Activated naive CD8-positive, alpha-beta T cell treated with anti-CD3 and anti-CD28 coated beads, Interleukin-2, amount 50 U/mL, for 16 hours (primary cell): ENCODE data around the gene KBTBD6.
"Not testable (repeated sequence)": the region's sequence is repeated elsewhere in the genome, so short reads cannot be mapped to it uniquely, and the experiment has no call there.

Source experiments
- DNase-seq: peaks from one replicate; pipeline ENCODE4 v3.0.0-alpha.2; 2020; ENCODE audit warnings: low read depth, low spot score

The KBTBD6 gene

GRCh38 chr13:41133951-41134350, 1.3 kb upstream of the KBTBD6 start:
- DNase-seq = no peak

- not testable (repeated sequence) for DNase-seq
These were observed 716 bp downstream of the KBTBD6 start for GRCh38 chr13:41131660-41132511.

DNA sequence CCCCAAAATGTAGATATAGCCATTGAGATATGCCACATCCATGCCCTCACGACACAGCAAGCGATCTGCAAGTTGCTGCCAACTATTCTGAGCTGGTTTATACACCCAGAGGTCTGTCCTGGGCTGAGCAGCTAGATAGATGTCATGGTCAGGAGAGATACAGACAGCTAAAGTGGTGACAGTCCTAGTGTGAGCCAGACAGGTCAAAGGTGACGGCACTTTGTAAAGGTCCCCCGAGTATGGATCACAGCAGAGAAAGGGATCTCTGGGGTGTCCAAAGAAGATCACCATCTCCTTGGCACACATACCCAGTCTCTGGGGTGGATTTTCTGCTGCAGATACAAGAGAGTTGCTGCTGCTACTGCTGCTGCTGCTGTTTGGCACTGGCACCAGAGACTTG, 1.4 kb downstream of the KBTBD6 start:
- not testable (repeated sequence) for DNase-seq

GRCh38 chr13:41130356-41130755, 2.2 kb downstream of the KBTBD6 start:
- no peak for DNase-seq

DNA sequence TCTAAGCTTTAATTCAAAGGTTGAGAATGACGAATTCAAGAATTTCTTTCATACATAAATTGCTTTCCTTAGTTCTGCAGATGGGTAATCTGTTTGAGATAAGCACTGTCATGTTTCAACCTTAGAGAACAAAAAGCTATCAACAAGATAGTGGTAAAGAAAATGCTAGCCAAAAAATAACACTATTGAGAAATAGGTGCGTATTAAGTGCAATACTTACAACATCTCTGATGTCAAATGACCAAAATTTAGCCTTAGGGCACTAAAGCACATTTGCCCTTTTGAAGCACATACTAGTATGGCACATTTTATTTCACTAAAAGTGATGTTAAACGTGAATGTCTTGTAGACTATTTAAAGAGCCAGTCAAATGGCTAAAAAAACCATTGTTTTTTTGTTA, 4.9 kb downstream of the KBTBD6 start:
- no peak for DNase-seq

GRCh38 chr13:41122838-41123237, 9.8 kb downstream of the KBTBD6 start:
- no peak for DNase-seq

- no peak for DNase-seq
These were observed 14.7 kb downstream of the KBTBD6 start for GRCh38 chr13:41117869-41118268.

- no peak for DNase-seq
These were observed 21.1 kb downstream of the KBTBD6 start for GRCh38 chr13:41111454-41111853.

- DNase-seq = no peak
These were observed 25.0 kb downstream of the KBTBD6 start for GRCh38 chr13:41107584-41108014.

DNA sequence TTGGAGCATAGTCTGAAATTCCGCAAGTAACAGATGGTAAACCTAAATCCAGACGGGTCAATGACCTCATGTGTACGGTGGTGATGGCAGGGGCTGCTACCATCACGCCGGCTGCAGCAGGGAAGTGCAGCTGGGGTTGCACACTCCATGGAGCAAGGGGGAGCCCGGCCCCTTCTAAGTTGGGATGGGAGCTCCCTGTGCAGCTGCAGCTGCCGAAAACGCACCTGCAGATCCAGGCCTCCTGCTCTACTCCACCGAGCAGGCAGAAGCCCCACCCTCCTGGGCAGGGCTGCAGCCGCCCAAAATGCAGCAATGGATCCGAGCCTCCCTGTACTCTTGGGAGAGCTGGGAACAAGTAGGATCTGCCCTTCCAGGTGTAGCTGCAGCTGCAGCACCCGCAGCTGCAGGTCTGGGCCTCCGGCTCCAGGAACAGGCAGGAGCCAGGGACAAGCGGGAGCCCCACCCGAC, 25.5 kb downstream of the KBTBD6 start:
- DNase-seq = no peak

GRCh38 chr13:41099986-41100385, 32.6 kb downstream of the KBTBD6 start:
- no peak for DNase-seq

DNA sequence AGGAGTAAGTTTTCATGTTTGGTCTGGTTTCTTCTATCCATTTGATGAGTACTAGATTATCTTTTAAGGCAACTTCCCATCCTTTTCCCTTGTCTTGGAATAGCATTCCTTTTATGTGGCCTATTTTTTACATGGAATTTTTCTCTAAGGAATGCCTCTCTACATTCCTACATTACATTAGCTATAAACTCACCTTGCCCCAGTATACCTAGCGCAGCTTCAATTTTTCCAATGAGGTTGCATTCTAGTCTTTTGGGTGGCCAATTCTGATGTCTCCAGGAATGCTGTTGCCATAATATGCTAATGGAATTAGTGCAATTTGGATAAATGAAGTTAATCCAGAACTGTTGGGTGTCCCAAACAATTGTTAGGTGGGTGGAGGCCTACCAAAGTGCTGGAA, 33.8 kb downstream of the KBTBD6 start:
- no peak for DNase-seq

DNA sequence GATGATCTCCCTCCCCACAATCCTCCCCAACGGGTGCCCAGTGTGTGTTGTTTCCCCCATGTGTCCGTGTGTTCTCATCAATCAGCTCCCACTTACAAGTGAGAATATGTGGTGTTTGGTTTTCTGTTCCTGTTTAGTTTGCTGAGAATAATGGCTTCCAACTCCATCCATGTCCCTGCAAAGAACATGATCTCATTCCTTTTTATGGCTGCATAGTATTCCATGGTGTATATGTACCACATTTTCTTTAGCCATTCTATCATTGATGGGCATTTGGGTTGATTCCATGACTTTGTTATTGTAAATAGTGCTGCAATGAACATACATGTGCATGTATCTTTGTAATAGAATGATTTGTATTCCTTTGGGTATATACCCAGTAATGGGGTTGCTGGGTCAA, 36.9 kb downstream of the KBTBD6 start:
- not testable (repeated sequence) for DNase-seq

DNA sequence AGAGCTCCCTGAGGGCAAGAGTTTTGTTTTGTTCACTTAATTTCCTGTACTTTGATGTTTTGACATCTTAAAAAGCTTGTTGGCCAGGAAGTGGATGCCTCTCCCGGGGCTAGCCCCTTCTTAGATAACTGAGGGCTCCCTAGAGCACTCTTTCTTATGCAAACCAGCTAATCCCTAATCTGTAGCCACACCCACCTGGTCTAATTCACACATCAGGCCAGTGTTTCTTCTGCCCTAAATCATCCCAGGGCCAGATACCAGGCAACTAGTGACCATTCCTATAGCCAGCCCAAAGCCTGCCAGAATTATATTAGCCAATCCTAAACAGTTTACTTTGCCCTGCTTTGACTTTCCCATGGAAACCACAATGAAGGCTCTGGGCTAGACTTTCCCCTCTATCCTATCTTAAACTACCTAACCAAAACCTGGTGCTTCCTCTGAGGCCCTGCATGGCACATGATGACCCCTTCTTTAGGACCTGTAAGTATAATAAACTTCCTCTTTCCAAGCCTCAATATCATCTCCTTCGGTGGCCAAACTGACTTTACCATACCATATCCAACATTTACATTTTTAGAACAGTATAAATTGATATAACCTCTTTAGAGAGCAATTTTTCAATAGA, 46.5 kb downstream of the KBTBD6 start:
- no peak for DNase-seq

DNA sequence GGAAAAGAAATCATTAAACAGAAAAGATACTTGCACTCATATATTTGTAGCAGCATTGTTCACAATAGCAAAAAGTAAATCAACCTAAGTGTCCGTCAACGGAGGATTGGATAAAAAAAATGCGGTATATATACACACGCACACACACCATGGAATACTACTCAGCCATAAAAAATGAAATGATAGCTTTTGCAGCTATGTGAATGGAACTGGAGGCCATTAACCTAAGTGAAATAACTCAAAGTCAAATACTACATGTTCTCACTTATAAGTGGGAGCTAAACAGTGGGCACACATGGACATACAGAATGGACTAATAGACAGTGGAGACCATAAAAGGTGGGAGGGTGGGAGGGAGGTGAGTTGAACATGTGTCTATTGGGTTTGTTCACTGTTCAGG, 52.9 kb downstream of the KBTBD6 start:
- DNase-seq = no peak
